Adrenal gland (tissue), 5 donors: Measurements from ENCODE around the gene KCNQ4.

Experiments used
- POLR2A ChIP-seq, 2 donors: fragments of 450-650 bp; IDR thresholded peaks; one replicate each; pipeline ENCODE4 v1.6.1; 2017; ENCODE audit warnings: antibody characterized with exemption in 2 of 2, mild to moderate bottlenecking in 2 of 2, moderate library complexity in 1 of 2
- TF ChIP-seq, protein P1 (sequence below), 6 experiments: fragments of 450-650 bp in 4 of 6; fragments of 200-600 bp in 2 of 6; sonication (generic) in 1 of 6; IDR thresholded peaks; 1 replicate in 5 of 6; 2 replicates in 1 of 6; pipeline versions ENCODE4 v1.5.1 to v1.8.0; 2016 to 2021; ENCODE audit warnings: antibody characterized with exemption in 6 of 6, mild to moderate bottlenecking in 2 of 6, moderate library complexity in 1 of 6
- donor health status: DM: no; HTN: no; CAD: no.

DNA sequence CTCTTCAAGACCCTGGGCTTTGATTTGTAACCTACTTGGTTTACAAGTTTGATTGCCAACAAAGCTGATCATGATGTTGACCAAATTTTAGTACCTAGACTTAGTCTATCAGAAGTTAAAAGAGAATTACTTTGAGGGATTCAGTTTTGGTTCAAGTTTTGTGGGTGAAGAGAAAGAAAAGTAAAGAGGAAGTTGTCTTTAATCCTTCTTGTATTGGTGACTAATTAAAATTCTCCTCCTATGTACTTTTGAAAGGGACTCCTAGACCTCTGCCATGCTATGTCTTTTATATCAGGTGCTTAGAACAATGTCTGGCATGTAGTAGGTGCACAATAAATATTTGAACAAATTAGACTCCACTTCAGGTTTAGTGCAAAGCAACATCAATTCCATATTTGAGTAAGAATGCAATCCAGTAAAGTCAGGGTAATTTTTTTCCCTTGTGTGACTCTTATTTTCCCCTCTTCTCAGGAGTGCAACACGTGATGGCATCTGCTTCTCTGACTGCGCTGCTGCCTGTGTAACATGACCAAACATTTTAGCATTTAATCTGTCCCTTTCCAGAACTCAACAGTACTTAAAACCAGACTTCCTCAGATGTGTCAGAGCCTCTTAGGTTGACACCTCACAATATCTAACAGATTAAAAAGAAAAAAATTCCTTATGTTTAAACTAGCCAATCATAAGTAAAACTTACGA is 41.1 kb upstream of the KCNQ4 start:
- TF ChIP-seq, protein P1, sequence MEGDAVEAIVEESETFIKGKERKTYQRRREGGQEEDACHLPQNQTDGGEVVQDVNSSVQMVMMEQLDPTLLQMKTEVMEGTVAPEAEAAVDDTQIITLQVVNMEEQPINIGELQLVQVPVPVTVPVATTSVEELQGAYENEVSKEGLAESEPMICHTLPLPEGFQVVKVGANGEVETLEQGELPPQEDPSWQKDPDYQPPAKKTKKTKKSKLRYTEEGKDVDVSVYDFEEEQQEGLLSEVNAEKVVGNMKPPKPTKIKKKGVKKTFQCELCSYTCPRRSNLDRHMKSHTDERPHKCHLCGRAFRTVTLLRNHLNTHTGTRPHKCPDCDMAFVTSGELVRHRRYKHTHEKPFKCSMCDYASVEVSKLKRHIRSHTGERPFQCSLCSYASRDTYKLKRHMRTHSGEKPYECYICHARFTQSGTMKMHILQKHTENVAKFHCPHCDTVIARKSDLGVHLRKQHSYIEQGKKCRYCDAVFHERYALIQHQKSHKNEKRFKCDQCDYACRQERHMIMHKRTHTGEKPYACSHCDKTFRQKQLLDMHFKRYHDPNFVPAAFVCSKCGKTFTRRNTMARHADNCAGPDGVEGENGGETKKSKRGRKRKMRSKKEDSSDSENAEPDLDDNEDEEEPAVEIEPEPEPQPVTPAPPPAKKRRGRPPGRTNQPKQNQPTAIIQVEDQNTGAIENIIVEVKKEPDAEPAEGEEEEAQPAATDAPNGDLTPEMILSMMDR (IDR thresholded peaks at IDR 0.05), result no peak
- TF ChIP-seq POLR2A (IDR thresholded peaks at IDR 0.05), result no peak
